A673 (cell line): ENCODE measurements around the gene HPSE2. TPM values are rescaled to one million over a fixed set of nuclear protein-coding genes. Genes with fewer than 3 reads are reported as not detected.

Source experiments
- BruUV-seq: library from RNA; stranded (reverse); fragments of 400-500 nt; replicated peaks from 2 replicates; lab custom pipeline; 2021; lab: Mats Ljungman, UMichigan
- CTCF ChIA-PET: fragments of 300-600 bp; sonication (Branson Sonifier 250); formaldehyde crosslinking; loops from one replicate; lab custom pipeline; 2022; ENCODE audit warnings: antibody characterized with exemption; lab: Charles Lee
- POLR2A ChIA-PET: fragments of 300-600 bp; sonication (Branson Sonifier 250); formaldehyde crosslinking; loops from one replicate; lab custom pipeline; 2022; ENCODE audit warnings: antibody characterized with exemption; ENCODE audit not compliant: low non-redundant PET; lab: Charles Lee
- DNase-seq: peaks from one replicate; pipeline ENCODE4 v3.0.0-alpha.2; 2015; ENCODE audit warnings: low spot score
- H3K27ac ChIP-seq: fragments of 200-600 bp; sonication (generic); 2 replicates; pipeline ENCODE4 v1.5.1; 2016; ENCODE audit warnings: mixed run types, low read depth, mild to moderate bottlenecking, mixed read lengths, antibody characterized with exemption, low read length; ENCODE audit not compliant: poor library complexity, severe bottlenecking
- H3K27me3 ChIP-seq: fragments of 200-600 bp; sonication (generic); replicated peaks from 2 replicates; pipeline ENCODE4 v1.6.1; 2017; ENCODE audit warnings: mixed run types, low read depth, mild to moderate bottlenecking, mixed read lengths, antibody characterized with exemption, low read length; ENCODE audit not compliant: insufficient read depth, poor library complexity
- H3K36me3 ChIP-seq: fragments of 200-600 bp; sonication (generic); 2 replicates; pipeline ENCODE4 v1.6.1; 2016; ENCODE audit warnings: mixed run types, mild to moderate bottlenecking, mixed read lengths, antibody characterized with exemption, low read length; ENCODE audit not compliant: insufficient read depth, poor library complexity, severe bottlenecking
- H3K4me1 ChIP-seq: fragments of 200-600 bp; sonication (generic); 2 replicates; pipeline ENCODE4 v1.6.1; 2017; ENCODE audit warnings: mixed run types, mild to moderate bottlenecking, mixed read lengths, antibody characterized with exemption, low read length; ENCODE audit not compliant: insufficient read depth, poor library complexity, severe bottlenecking
- H3K4me3 ChIP-seq: fragments of 200-600 bp; sonication (generic); 2 replicates; pipeline ENCODE4 v1.5.1; 2016; ENCODE audit warnings: low read depth, mixed run types, mild to moderate bottlenecking, mixed read lengths, low read length; ENCODE audit not compliant: poor library complexity, severe bottlenecking
- H3K9me3 ChIP-seq: fragments of 200-600 bp; sonication (generic); 2 replicates; pipeline ENCODE4 v1.6.1; 2016; ENCODE audit warnings: mixed run types, low read depth, mild to moderate bottlenecking, mixed read lengths, antibody characterized with exemption, low read length; ENCODE audit not compliant: poor library complexity, severe bottlenecking
- CTCF ChIP-seq: fragments of 300-800, 200-600 bp; sonication (generic); conservative IDR thresholded peaks from 2 replicates; pipeline ENCODE4 v1.5.1; 2017; ENCODE audit warnings: low read depth, mild to moderate bottlenecking, antibody characterized with exemption, low read length, moderate library complexity, mixed read lengths
- EZH2 ChIP-seq: fragments of 200-600 bp; sonication (generic); IDR thresholded peaks from 2 replicates; pipeline ENCODE4 v1.6.1; 2017; ENCODE audit warnings: borderline replicate concordance, low read depth, mild to moderate bottlenecking, mixed read lengths, antibody characterized with exemption, low read length; ENCODE audit not compliant: poor library complexity, severe bottlenecking
- intact Hi-C: fragments of 100-400 bp; cut with micrococcal nuclease; formaldehyde crosslinking; loops from one replicate; pipeline ENCODE4 v1.10.0; 2022; ENCODE audit not compliant: unreplicated experiment
- total RNA-seq: library from RNA; stranded (reverse); gene quantifications from 2 replicates; pipeline ENCODE4 v1.2.3, GENCODE V29; 2021

Gene HPSE2
- total RNA-seq, 1 experiment from 2014 or later: not detected

DNA sequence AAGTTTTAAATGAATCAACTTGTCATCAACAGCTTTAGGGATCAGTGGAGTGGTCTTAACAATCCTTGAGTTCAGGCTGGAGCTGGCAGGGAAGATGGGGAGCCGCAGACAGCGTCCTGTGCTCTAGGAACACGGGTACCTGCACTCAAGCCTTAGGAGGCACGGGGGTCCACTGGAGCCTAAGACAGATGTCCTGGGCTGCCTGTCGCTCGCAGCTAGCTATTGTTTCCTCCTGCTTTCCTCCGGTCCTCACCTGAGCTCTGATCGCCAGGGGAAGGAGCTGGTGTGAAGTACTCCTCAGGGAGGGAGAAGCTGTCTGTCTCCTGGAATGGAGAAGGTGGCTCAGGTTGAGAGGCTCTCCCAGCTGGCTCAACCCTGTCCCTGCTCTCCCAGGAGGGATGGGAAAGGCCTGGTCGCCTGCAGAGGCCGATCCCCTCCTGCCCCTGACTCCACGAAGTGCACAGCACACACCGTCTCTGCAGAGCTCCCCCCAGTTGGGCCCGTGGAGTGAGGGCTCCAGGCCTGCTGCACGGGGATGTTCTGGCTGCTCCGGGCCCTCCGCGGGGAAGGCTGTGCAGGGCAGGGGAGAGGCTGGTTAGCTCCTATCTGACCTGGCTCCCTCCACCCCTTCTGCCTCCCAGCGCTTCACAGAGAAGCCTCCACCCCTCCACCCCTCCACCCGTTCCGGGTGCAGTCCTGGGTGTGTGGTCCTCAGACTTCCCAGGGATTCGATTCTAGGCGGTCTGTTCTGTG lies 806.2 kb downstream of the HPSE2 start:
- Histone ChIP-seq H3K27ac (no peak overlapping the region), H3K9me3 (peaks cover 4% of the 10 kb centered on the region), H3K4me3 (no peak overlapping the region), H3K4me1 (no peaks in the 10 kb centered on the region), H3K36me3 (peaks cover 7% of the 10 kb centered on the region), H3K27me3 (no peaks in the 10 kb centered on the region)
- intact Hi-C loops: loop anchor here (10.0 kb wide), 1 partner anchor 185 kb away; no protein-coding TSS in a partner anchor
- POLR2A ChIA-PET: no interaction called here
- DNase-seq: no peak
- no peak for TF ChIP-seq CTCF
- TF ChIP-seq EZH2: no peak
- BruUV-seq: no TSS peak
- CTCF ChIA-PET: no interaction called here

GRCh38 chr10:98427011-98427515 lies 808.6 kb downstream of the HPSE2 start:
- peaks cover 3% of the 10 kb centered on the region for H3K36me3 ChIP-seq
- peaks cover 1% of the 10 kb centered on the region for H3K9me3 ChIP-seq
- H3K4me1 ChIP-seq: no peaks in the 10 kb centered on the region
- POLR2A ChIA-PET: no interaction called here
- no peak overlapping the region for H3K27ac ChIP-seq
- no peak overlapping the region for H3K4me3 ChIP-seq
- no peaks in the 10 kb centered on the region for H3K27me3 ChIP-seq
- DNase-seq: no peak
- CTCF ChIA-PET: no interaction called here
- no TSS peak for BruUV-seq
- intact Hi-C loops: loop anchor here (10.0 kb wide), 1 partner anchor 182 kb away; no protein-coding TSS in a partner anchor
- TF ChIP-seq CTCF (no peak), EZH2 (no peak)

DNA sequence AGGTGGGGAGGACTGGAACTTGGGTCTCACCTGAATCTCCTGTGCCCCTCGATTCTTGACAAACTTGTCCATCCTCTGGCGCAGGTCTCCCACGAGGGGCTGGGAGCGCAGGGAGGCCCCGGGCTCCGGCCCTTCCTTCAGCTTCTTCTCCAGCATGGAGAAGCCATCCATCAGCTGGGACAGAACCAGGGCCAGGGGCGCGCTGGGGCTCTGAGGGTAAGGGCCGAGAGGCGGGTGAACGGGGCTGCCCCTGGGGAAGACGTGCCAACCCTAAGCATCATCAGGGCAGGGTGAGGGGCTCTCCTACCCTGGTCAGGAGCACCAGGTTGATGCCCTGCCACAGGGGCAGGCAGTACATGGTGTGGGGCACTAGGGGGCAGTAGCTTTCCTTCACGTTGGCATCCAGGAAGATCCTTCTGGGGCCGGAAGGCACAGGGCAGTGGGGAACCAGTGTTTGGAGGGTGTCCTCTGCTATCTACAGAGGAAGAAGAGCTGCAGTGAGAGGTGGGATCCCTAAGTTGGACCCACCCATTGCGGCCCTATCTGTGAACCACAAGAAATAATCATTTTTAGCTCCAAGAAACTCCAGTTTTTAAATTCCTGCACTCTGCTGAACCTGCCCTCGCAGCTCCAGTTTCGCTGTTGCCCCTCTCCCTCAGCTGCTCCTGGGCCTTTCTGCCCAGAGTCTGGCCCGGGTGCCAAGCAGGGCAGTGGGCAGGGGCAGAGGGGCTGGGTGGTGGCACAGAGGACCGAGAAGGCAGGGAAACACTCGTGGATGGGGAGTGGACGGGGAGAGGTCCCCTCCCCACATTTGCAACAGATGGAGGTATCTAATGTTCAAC lies 809.9 kb downstream of the HPSE2 start:
- DNase-seq: peak; percentile 44
- Histone ChIP-seq H3K27ac (no peak overlapping the region), H3K4me1 (no peaks in the 10 kb centered on the region), H3K27me3 (no peaks in the 10 kb centered on the region), H3K9me3 (no peaks in the 10 kb centered on the region), H3K4me3 (no peak overlapping the region), H3K36me3 (no peaks in the 10 kb centered on the region)
- ChIA-PET CTCF (interaction anchor here (0.7 to 1.4 kb wide), 4 partner anchors 10 to 37 kb away, joined by 3 to 7 read pairs (median 3); partner anchors contain the start of gene PYROXD2), POLR2A (no interaction called here)
- intact Hi-C loops: loop anchor here (10.0 kb wide), 1 partner anchor 181 kb away; no protein-coding TSS in a partner anchor
- BruUV-seq: no TSS peak
- TF ChIP-seq CTCF (peak; percentile 76), EZH2 (no peak)
